Measurements from ENCODE around the gene DUSP15. TPM values are rescaled to one million over a fixed set of nuclear protein-coding genes. Genes with fewer than 3 reads are reported as not detected.

Gene DUSP15
- total RNA-seq, 1 experiment from 2014 or later = not detected

GRCh38 chr20:31811198-31811597 is 59.1 kb downstream of the DUSP15 start:
- no peaks in the 10 kb centered on the region for H3K4me1 Mint-ChIP-seq (ENCODE audit: low read depth, unreplicated experiment)
- no peak overlapping the region for H3K27ac Mint-ChIP-seq (ENCODE audit: unreplicated experiment)
- no peaks in the 10 kb centered on the region for H3K9me3 Mint-ChIP-seq (ENCODE audit: low read depth, unreplicated experiment)
- intact Hi-C loops (cut with micrococcal nuclease; ENCODE audit: unreplicated experiment) = no loop called here
- CTCF ChIA-PET = no interaction called here
- peaks cover 18% of the 10 kb centered on the region for H3K36me3 Mint-ChIP-seq (ENCODE audit: insufficient read depth, unreplicated experiment)
- no peak for DNase-seq
- H3K27me3 Mint-ChIP-seq (ENCODE audit: unreplicated experiment) = no peaks in the 10 kb centered on the region
- no peak overlapping the region for H3K4me3 Mint-ChIP-seq (ENCODE audit: low read depth, unreplicated experiment)
- TF ChIP-seq CTCF (IDR thresholded peaks at IDR 0.05; ENCODE audit: unreplicated experiment) = no peak
- BruUV-seq (replicated peaks) = no TSS peak

Other genes with a start within 250 kb of the DUSP15 start
- not detected in 2 replicates for gene COX4I2, start 232.6 kb downstream of the DUSP15 start, total RNA-seq (2022)
- 290 and 321 TPM in 2 replicates for gene BCL2L1, start 147.7 kb downstream of the DUSP15 start, total RNA-seq (2022)
- 157 and 179 TPM in 2 replicates for gene TPX2, start 131.2 kb downstream of the DUSP15 start, total RNA-seq (2022)
- 1.3 and 1.5 TPM in 2 replicates for gene MYLK2, start 51.2 kb downstream of the DUSP15 start, total RNA-seq (2022)
- not detected in 2 replicates for gene FOXS1, start 24.9 kb downstream of the DUSP15 start, total RNA-seq (2022)
- not detected in 2 replicates for gene TTLL9, start 107 bp upstream of the DUSP15 start, total RNA-seq (2022)
- gene PDRG1, start 81.5 kb upstream of the DUSP15 start, total RNA-seq (2022) = 21.4 and 24.5 TPM in 2 replicates
- gene XKR7, start 97.6 kb upstream of the DUSP15 start, total RNA-seq (2022) = not detected in 2 replicates
- not detected in 2 replicates for gene CCM2L, start 139.9 kb upstream of the DUSP15 start, total RNA-seq (2022)
- not detected in 2 replicates for gene HCK, start 181.7 kb upstream of the DUSP15 start, total RNA-seq (2022)
- gene TM9SF4, start 239.2 kb upstream of the DUSP15 start, total RNA-seq (2022) = 95.3 and 104 TPM in 2 replicates